AG04450 (cell line): ENCODE measurements around the gene DOK6. TPM values are rescaled to one million over a fixed set of nuclear protein-coding genes. Genes with fewer than 3 reads are reported as not detected.

Experiments
- CTCF ChIA-PET: fragments of 300-600, 350-600 bp; formaldehyde crosslinking; extraction: SDS; loops from one replicate; lab custom pipeline; 2022; ENCODE audit warnings: antibody characterized with exemption, inconsistent platforms; lab: Charles Lee
- POLR2A ChIA-PET: fragments of 350-600 bp; formaldehyde crosslinking; extraction: SDS; loops from one replicate; lab custom pipeline; 2021; ENCODE audit warnings: antibody characterized with exemption, inconsistent platforms; lab: Yijun Ruan, JAX
- DNase-seq: peaks from one replicate; pipeline ENCODE4 v3.0.0-alpha.2; 2011; ENCODE audit warnings: low read depth, low spot score
- H3K27ac ChIP-seq: one replicate; pipeline ENCODE4 v1.5.1; 2012; ENCODE audit warnings: low read depth, low read length, control low read depth
- H3K27me3 ChIP-seq: one replicate; pipeline ENCODE4 v1.6.0; 2012; ENCODE audit warnings: low read length; ENCODE audit not compliant: control insufficient read depth, insufficient read depth
- H3K4me3 ChIP-seq: 2 replicates; pipeline ENCODE4 v1.5.1; 2011; ENCODE audit warnings: mild to moderate bottlenecking, low read depth, low read length, control low read depth
- H3K9me3 ChIP-seq: 2 replicates; pipeline ENCODE4 v1.5.1; 2012; ENCODE audit warnings: low read length; ENCODE audit not compliant: control insufficient read depth, insufficient read depth
- polyA plus RNA-seq: library from polyadenylated mRNA; depleted of rRNA; stranded (reverse); fragments of >200 nt; gene quantifications from 2 replicates; pipeline ENCODE4 v1.2.3, GENCODE V29; 2011
- TF ChIP-seq, protein P1 (sequence below): IDR thresholded peaks from 2 replicates; pipeline ENCODE4 v1.5.1; 2011; ENCODE audit warnings: low read depth, low read length, control low read depth, inconsistent platforms

The DOK6 gene
- polyA plus RNA-seq, 1 experiment = 0.16 TPM

GRCh38 chr18:69558052-69558451 is 157.4 kb downstream of the DOK6 start:
- POLR2A ChIA-PET = no interaction called here

DNA sequence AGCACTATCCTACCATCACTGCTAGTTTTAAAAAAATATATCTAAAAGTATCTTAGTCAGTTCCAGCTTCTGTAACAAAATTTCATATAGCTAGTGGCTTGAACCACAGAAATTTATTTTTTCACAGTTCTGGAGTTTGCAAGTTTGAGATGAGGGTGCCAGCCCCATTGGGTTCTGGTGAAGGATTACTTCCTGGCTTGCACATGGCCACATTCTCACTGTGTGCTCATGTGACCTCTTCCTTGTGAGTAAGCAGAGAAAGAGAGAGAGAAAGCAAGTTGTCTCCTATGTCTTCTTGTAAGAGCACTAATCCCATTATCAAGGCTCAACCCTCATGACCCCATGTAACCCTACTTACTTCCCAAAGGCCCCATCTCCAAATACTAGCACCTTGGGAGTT is 158.9 kb downstream of the DOK6 start:
- DNase-seq = no peak
- Histone ChIP-seq H3K9me3 (no peaks in the 10 kb centered on the region), H3K4me3 (no peak overlapping the region), H3K27me3 (no peaks in the 10 kb centered on the region), H3K27ac (no peak overlapping the region)
- ChIA-PET POLR2A (no interaction called here), CTCF (no interaction called here)
- TF ChIP-seq, protein P1, sequence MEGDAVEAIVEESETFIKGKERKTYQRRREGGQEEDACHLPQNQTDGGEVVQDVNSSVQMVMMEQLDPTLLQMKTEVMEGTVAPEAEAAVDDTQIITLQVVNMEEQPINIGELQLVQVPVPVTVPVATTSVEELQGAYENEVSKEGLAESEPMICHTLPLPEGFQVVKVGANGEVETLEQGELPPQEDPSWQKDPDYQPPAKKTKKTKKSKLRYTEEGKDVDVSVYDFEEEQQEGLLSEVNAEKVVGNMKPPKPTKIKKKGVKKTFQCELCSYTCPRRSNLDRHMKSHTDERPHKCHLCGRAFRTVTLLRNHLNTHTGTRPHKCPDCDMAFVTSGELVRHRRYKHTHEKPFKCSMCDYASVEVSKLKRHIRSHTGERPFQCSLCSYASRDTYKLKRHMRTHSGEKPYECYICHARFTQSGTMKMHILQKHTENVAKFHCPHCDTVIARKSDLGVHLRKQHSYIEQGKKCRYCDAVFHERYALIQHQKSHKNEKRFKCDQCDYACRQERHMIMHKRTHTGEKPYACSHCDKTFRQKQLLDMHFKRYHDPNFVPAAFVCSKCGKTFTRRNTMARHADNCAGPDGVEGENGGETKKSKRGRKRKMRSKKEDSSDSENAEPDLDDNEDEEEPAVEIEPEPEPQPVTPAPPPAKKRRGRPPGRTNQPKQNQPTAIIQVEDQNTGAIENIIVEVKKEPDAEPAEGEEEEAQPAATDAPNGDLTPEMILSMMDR = no peak

More at GRCh38 chr18:69558052-69558451, 157.4 kb downstream of the DOK6 start:
- Histone ChIP-seq H3K27me3 (no peaks in the 10 kb centered on the region), H3K4me3 (no peak overlapping the region), H3K9me3 (no peaks in the 10 kb centered on the region), H3K27ac (no peak overlapping the region)
- CTCF ChIA-PET = no interaction called here
- DNase-seq = no peak
- TF ChIP-seq, protein P1 = no peak

GRCh38 chr18:69564602-69565001 is 163.9 kb downstream of the DOK6 start:
- POLR2A ChIA-PET = no interaction called here
- CTCF ChIA-PET = interaction anchor here (0.7 kb wide), 1 partner anchor 272 kb away, joined by 3 read pairs; no protein-coding TSS in a partner anchor
- no peak for DNase-seq

GRCh38 chr18:69567813-69568488 is 167.3 kb downstream of the DOK6 start:
- H3K9me3 ChIP-seq = peaks cover 4% of the 10 kb centered on the region; the same call in 1 of the 2 replicates

More at GRCh38 chr18:69564602-69565001, 163.9 kb downstream of the DOK6 start:
- no peak overlapping the region for H3K27ac ChIP-seq
- H3K9me3 ChIP-seq = peaks cover 4% of the 10 kb centered on the region; the same call in 1 of the 2 replicates
- H3K27me3 ChIP-seq = no peaks in the 10 kb centered on the region
- no peak overlapping the region for H3K4me3 ChIP-seq
- TF ChIP-seq, protein P1 = no peak

DNA sequence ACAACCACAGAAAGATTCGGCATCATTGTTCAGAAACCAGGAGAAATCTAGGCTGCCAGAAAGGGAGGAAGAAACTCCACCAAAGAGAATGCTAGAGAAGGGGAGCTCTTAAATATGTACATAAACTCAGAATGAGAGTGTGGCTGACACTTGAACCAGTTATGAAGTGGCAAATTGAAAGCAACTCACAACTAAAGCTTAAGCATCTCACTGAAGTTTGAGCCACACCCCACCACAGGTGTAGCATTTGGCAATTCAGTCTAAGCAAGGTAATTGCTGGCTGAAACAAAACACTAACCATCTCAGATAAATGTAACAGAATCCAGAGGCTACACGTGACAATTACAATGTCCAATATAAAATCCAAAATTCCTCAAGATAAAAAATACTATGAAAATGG is 168.4 kb downstream of the DOK6 start:
- no peak for DNase-seq
- H3K27me3 ChIP-seq = no peaks in the 10 kb centered on the region
- CTCF ChIA-PET = no interaction called here

More at GRCh38 chr18:69567813-69568488, 167.3 kb downstream of the DOK6 start:
- Histone ChIP-seq H3K4me3 (no peak overlapping the region), H3K27ac (no peak overlapping the region), H3K27me3 (no peaks in the 10 kb centered on the region)
- TF ChIP-seq, protein P1 = no peak
- ChIA-PET CTCF (no interaction called here), POLR2A (no interaction called here)
- DNase-seq = no peak

More for the DNA sequence above, 168.4 kb downstream of the DOK6 start:
- Histone ChIP-seq H3K27ac (no peak overlapping the region), H3K9me3 (peaks cover 4% of the 10 kb centered on the region; the same call in 1 of the 2 replicates), H3K4me3 (no peak overlapping the region)
- TF ChIP-seq, protein P1 = no peak
- POLR2A ChIA-PET = no interaction called here
